ENCODE data around the gene PPP1R15A.
A peak's percentile ranks its signal among the peaks of the same experiment; 100 is the strongest.
"Not testable (repeated sequence)": the region's sequence is repeated elsewhere in the genome, so short reads cannot be mapped to it uniquely, and the experiment has no call there.

The PPP1R15A gene

DNA sequence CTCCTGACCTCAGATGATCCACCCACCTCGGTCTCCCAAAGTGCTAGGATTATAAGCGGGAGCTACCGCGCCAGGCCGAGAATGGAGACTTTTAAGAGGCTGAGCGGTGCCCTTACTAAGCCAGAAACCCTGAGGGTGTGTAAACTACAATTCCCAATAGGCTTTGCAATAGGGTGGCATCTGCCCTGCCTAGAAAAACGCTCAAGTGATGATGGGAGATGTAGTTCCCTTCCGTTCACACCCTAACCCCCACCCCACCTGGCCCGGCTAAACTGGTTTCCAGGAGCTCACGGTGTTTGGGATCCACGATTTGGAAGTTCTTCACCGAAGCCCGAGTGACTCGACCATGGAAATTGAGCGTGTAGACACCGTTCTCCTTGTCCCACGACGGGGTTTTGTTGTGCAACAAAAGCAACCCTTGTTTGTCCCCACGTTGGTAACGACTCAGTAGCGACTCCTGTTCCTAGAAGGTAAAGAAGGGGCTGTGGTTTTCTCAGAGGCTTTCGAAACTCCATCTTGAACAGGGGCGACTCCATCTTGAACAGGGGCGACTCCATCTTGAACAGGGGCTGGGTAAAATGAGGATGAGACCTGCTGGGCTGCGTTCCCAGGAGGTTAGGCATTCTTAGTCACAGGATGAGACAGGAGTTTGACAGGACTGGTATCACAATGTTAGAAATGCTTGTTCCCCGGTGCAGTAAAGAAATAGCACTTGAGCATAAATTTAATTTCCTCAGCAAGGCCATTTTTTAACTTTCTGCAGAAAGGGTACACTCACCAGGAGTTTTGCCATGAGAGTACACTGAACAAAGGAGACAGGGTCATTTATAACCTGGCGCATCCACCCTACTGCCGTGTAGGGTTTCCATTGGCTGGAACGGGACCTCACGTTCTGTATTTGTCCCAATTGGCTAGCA lies 9.8 kb downstream of the PPP1R15A start:
- DNase-seq, result peak; percentile 49 to 64

DNA sequence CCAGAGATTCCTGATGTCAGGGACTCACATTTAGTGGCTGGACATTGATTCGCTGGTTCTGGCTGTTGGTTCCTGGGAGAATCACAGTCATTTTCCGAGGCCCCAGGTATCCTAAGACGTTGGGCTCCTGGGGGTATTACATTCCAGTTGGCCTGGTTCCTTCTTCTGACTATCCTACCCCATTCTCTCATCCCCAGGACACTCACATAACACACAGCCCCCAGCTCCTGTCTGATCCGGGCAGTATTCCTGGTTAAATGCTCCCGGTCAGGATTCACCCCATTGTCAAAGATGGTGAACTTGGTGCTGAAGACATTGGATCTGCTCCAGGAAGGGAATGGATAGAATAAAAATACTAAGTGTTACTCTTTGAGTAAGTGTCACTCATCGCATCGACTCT lies 11.5 kb downstream of the PPP1R15A start:
- DNase-seq, result no peak

GRCh38 chr19:48887861-48888612 lies 15.8 kb downstream of the PPP1R15A start:
- no peak for DNase-seq

DNA sequence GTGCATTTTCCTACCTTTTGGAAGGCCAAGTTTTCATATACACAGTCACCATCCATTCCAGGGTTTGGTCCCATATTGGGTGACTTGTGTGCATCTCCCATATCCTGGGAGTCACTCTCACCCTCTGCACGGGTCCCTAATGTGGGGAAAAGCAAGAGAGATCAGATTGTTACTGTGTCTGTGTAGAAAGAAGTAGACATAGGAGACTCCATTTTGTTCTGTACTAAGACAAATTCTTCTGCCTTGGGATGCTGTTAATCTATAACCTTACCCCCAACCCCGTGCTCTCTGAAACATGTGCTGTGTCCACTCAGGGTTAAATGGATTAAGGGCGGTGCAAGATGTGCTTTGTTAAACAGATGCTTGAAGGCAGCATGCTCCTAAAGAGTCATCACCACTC lies 17.3 kb downstream of the PPP1R15A start:
- not testable (repeated sequence) for DNase-seq

- DNase-seq, result no peak
These were observed 18.3 kb downstream of the PPP1R15A start for GRCh38 chr19:48890551-48890950.

DNA sequence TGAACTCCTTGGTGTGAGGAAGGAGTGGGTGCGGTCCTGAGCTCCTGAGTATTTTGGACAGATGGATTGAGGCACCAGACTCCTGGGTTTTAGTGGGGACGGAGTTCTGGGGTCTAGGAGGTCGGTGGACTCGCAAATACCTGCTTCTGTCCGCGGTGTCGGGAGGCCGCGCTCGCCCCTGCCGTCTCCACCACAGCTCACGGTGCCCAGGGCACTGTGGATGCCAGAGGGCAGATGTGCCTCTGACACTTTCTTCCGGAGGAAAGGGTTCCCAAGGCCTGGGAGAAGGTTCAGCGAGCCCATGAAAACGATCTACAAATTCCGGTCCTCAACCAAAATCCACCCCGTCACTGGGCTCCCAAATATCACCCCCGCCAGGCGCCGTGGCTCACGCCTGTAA lies 23.0 kb downstream of the PPP1R15A start:
- DNase-seq, result no peak

- peak; percentile 53 to 60 for DNase-seq
These were observed 24.0 kb downstream of the PPP1R15A start for GRCh38 chr19:48896191-48896720.

- DNase-seq, result no peak
These were observed 25.0 kb downstream of the PPP1R15A start for GRCh38 chr19:48897181-48897580.

DNA sequence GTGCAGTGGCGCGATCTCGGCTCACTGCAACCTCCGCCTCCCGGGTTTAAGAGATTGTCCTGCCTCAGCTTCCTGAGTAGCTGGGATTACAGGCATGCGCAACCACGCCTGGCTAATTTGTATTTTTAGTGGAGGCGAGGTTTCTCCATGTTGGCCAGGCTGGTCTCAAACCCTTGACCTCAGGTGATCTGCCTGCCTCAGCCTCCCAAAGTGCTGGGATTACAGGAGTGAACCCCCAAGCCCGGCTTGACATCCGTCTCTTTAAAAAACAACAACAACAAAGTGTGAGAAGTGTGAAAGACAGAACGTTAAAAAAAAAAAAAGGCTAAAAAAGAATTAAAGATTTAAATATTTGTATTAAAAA lies 27.1 kb downstream of the PPP1R15A start:
- not testable (repeated sequence) for DNase-seq

DNA sequence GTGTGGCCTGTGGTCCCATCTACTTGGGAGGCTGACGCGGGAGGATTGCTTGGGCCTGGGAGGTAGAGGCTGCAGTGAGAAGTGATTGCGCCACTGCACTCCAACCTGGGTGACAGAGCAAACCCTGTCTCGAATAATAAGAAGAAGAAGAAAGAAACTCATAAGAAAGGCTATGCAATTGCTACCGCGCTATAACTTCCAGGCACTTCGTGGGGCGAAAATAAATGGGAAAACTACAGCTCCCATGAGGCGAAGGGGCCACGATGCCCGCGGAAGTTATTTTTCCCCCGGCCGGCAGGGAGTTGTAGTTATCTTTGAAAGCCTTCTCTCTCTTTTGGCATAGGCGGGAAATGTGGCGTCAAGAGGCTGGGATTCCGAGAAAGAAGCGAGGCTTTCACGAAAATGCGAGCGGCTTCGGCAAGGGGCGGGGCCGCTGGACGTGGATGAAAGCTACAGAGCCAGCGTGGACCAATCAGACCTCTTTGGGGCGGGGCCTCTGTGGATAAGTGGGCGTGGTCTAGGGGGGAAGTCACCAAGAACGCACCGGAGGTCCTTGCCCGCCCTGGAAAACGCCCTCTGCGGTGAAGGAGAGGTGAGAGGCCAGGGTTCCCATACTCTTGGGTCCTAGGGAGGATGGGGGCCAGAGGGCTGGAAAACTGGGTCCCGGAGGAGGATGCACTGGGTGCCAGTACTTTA lies 27.7 kb downstream of the PPP1R15A start, which contains the start of gene NUCB1:
TSS of gene NUCB1 (plus strand) at position 532 of the 696 bp plus-strand sequence. CDS start 485 bp downstream, outside the sequence.
- peak; percentile 98 to 99 for DNase-seq

DNA sequence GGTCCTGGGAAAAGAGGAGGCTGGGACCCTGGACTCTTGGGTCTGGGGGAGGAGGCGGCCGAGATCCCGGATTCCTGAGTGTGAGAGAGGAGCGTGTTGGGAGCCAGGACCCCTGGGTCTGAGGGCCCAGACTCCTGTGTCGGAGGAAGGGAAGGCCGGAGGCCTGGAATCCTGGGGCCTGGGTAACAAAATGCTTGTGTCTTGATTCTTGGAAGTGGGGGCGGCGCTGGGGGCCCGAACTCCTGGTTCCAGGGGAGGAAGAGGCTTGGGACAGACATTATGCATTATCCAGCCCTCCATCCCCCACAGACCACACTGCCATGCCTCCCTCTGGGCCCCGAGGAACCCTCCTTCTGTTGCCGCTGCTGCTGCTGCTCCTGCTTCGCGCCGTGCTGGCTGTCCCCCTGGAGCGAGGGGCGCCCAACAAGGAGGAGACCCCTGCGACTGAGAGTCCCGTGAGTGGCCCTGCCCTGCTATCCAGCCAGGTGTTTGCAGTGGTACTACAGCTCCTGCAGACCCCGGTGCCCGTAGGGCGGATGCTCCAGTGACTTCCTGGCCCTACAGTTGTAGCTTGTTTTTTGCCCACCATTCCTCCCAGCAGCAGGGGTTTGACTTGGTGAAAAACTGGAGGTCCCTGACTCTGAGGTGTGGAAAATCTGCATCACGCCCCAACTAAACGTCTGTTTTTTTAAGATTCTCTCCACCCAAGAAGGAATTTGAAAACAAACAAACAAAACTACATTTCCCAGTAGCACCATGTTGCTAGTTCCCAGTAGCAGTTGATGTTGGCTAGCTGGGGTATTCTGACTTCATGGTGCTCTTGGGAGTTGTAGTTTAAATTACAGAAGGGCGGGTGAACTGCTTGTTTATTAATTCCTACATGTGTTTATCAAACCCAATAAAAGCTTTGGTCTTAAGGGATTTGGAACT lies 28.5 kb downstream of the PPP1R15A start:
- DNase-seq, result peak in 1 of 2 donors; percentile 58

- not testable (repeated sequence) for DNase-seq
These were observed 30.1 kb downstream of the PPP1R15A start for GRCh38 chr19:48902291-48902690.

GRCh38 chr19:48903788-48904187 lies 31.6 kb downstream of the PPP1R15A start:
- not testable (repeated sequence) for DNase-seq

GRCh38 chr19:48905664-48906063 lies 33.4 kb downstream of the PPP1R15A start:
- no peak for DNase-seq

DNA sequence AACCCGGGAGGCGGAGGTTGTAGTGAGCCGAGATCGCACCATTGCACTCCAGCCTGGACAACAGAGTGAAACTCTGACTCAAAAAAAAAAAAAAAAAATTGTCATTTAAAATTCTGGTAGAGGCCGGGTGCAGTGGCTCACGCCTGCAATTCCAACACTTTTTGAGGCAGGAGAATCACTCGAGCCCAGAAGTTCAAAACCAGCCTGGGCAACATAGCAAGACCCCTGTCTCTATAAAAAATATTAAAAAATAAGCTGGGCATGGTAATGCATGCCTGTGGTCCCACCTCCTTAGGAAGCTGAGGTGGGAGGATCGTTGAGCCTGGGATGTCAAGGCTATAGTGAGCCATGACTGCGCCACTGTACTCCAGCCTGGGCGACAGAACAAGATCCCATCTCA lies 34.1 kb downstream of the PPP1R15A start:
- no peak for DNase-seq

- peak in 1 of 2 donors; percentile 29 for DNase-seq
These were observed 35.5 kb downstream of the PPP1R15A start for GRCh38 chr19:48907671-48908070.

DNA sequence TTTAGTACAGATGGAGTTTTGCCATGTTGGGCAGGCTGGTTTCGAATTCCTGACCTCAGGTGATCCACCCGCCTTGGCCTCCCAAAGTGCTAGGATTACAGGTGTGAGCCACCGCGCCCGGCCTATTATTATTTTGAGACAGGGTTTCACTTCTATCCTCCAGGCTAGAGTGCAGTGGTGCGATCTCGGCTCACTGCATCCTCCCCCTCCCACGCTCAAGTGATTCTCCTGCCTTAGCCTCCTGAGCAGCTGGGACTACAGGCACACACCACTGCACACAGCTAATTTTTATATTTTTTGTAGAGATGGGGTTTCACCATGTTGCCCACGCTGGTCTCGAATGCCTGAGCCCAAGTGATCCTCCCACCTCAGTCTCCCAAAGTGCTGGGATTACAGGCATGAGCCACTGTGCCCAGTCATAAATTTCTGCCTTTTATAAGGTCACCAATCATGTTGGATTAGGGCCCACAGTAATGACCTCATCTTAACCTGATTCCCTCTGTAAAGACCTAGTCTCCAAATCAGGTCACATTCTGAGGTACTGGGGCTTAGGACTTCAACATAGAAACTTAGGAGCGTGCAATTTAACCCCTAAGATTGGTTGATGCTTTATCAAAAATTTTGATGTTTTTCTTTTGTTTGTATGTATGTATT lies 37.3 kb downstream of the PPP1R15A start:
- DNase-seq, result not testable (repeated sequence)

GRCh38 chr19:48910803-48911202 lies 38.6 kb downstream of the PPP1R15A start:
- no peak for DNase-seq

DNA sequence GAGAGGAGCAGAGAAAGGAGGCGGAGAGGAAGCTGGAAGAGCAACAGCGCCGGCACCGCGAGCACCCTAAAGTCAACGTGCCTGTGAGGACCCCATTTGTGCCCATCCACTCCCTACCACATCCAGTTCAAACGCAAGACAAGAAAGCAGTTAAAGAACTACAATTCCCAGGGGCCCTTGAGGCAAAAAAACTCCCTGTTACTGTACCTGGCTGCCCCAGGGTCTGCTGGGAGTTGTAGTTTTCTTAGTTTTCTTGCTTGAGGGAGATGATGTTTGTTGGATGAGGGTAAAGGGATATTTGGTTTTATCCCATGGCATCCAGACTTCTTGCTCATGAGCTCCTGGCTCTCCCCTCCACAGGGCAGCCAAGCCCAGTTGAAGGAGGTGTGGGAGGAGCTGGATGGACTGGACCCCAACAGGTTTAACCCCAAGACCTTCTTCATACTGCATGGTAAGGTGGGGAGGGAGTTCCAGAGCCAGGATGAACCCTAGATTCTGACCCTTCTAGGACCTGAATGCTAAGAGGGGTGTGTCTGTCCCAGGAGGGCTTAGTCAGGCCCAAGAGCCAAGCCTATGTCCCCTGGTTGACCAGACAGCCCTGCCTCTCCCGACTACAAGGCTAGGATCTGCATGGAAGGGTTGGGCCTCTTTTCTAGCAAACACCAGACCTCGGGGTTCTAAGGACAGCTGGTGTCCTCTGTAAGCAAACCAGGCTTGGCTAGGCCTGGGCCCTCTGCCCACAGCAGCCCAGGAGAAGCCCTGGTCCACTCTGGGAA lies 41.1 kb downstream of the PPP1R15A start:
- peak in 1 of 2 donors; percentile 43 for DNase-seq

DNA sequence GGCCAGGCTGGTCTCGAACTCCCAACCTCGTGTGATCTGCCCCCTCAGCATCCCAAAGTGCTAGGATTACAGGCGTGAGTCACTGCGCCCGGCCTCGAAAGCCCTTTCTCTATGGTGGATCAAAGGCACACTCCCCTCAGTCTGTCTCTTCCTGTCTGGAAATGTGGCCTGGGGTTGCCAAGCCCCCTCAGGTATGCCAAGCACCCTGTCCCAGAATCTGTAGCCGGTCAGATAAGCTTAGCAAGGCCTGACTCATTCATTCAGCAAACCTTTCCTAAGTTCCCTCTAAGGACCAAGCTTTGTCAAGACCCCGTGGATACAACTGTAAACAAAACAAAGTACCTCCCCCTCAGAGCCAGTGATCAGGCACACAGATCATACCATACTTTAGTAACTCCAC lies 42.0 kb downstream of the PPP1R15A start:
- no peak for DNase-seq

Measured in CD4-positive, alpha-beta T cell treated with Interleukin-4 for 1 hour (primary cell).